HG03442 (cell line): ENCODE data around the gene NAV3.

Source experiments
- ATAC-seq: cut with Tn5 transposase; IDR thresholded peaks from one replicate; pipeline ENCODE4 v1.9.1; 2021; ENCODE audit warnings: mild to moderate bottlenecking, moderate library complexity; ENCODE audit not compliant: unreplicated experiment

Gene NAV3

DNA sequence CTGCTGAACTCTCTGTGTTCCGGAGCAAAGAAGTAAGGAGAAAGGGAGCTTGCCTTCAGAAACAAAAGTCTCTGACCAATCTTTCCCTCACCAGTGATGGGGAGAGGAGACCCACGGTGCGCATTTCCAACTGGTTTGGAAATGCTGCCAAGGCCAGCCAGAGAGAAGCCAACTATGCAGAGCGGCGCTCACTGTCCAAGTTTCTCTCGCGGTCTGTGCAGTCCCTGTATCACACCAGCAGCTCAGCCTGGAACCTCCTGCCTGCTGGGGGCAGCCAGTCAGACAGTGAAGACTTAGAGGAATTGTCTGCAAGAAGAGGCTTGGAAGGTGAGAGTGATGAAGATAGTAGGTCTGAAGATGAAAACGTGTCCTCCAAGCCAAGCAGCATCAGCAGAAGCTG is 206.2 kb downstream of the NAV3 start:
- no peak for ATAC-seq

DNA sequence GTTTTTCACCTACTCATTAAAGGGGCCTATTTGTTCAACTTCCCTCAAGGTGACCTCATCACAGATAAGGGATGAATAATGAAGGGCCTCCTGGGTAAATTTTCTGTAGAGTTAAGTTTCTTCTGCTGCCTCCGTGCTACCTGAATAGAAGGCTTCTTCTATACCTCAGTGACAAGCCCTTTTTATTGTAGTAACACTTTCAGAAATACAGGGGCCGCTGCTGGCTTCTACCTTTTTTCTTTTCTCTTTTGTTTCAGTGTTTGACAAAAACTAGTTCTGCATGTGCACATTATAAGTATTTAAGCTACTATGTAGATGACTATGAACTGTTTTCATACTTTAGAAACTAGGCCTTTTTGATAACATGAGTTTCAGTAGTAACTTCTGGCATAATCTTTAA is 207.0 kb downstream of the NAV3 start:
- ATAC-seq = no peak

DNA sequence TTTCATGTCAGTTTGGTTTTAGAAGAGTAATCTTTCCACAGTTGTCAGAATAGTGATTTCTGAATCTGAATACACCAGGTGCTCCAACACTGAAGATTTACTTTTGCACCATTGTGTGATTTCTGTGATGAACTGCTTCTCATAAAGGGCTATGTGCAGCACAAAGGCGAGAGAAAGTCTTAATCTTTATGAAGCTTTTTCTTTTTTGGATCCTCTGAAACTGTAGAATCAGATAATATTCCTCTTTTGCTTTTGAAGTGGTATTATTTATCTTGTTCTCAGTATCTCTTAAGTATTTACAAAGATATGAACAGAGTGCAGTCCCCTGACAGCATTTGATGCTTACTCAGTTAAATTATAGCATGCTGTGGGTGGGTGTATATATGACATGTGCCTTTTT is 207.8 kb downstream of the NAV3 start:
- ATAC-seq = no peak

DNA sequence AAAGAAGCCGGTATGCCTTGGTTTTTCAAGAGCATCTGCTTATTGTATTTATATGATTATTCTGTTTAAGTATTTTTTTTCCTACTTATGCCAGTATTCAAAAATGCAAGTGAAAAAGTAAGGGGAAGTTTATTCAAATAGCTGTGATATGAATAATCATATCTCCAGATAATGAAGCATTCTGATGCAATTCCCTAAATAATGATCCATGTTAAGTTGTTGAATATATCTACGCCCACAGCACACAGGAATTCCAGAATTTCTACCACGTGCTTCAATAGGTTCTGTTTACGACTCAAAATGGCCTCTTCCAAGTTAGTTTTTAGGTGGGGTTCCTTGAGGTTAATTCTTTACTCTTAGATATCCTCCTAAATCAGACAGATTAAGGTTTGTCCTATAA is 208.3 kb downstream of the NAV3 start:
- no peak for ATAC-seq

DNA sequence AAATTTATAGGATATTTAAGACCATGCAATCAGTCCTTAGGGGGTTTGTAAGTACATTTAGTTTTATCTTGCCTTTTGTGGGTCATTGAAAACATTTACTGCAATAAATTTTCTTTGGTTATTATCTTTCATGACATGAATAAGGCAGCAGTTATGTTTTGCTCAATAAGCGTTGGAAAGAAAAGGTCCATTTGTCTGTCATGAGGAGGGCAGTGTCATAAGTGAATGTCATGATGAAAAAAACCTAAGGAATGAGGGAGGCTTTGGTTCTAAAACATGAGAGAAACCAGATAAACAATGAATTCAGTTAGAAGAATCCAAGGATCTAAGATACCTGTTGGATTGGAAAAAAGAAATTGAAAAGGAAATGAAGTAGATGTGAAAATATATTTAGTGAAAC is 209.4 kb downstream of the NAV3 start:
- no peak for ATAC-seq

DNA sequence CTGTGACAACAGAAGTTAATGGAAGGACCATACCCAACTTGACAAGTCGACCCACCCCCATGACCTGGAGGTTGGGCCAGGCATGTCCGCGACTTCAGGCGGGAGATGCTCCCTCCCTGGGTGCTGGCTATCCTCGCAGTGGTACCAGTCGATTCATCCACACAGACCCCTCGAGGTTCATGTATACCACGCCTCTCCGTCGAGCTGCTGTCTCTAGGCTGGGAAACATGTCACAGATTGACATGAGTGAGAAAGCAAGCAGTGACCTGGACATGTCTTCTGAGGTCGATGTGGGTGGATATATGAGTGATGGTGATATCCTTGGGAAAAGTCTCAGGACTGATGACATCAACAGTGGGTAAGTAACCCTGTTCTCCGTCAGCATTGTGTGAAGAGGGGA is 220.1 kb downstream of the NAV3 start:
- ATAC-seq = no peak

DNA sequence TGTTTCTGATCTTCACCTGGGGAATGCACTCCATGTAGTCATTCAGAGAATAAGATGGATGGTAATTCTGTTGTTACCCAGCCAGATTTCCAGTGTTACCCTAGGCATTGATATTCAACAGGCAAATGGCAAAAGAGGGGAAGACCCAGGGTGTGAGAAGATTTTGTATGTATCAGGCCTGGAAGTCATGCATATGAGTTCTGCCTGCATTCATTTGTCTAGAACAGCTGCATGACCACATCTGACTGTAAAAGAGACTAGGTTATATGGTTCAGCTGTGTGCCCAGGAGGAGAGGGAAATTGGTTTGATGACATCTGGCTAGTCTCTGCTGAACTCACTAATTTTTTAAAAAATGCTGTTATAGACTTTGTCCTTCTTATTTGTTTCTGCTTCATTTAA is 224.9 kb downstream of the NAV3 start:
- ATAC-seq = no peak

DNA sequence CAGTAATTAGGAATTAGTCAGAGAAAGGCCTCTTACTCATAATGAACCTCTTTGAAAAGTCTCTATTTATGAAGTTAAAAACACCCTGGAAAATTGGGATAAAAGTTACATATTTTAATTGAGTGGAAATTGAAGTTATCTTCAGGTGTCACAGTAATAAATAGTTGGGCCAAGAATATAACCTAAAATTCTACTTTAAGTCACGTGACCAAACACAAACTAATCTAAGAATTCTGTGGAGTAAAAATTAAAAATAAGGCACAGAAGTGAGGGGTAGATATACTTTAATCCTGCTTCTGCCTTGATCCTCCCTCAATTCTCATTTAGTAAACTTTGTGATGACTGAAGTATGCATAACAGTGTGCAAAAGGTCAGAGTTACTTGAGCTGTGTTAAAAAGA is 226.4 kb downstream of the NAV3 start:
- ATAC-seq = no peak

DNA sequence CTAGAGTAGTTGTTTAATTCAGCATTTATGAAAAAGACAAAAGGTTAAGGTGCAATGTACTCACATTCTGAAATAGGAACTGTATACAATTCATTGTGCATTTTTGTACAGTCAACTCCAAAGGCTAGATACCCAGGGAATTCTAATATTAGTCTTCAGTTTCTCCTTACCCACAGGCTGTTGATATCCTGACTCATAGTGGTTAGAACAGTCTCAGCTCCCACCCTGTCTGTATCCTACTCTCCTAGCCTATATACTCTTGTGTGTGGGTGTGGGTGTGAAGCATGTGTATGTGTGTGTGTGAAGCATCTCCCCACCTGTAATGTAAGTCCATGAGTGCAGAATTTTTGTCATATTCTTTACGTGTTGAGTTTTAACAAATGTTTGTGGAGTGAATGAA is 229.5 kb downstream of the NAV3 start:
- no peak for ATAC-seq

DNA sequence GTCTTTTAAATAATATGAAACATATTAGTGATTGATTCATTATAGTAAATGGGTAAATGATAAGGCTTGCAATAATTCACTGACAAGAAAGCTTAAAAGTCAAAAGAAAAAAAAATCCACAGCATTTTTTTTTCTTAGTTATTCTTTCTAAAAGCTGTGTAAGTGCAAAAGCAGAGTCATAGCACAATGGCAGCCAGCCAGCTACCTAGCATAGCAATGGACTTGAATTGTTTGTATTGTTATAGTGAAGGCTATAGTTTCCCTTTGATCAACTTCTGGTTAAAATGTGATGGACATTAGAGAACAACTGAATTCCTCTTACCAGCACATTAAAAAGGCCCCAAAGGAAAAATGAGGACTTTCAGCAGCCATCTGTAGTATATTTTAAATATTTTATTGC is 232.1 kb downstream of the NAV3 start:
- ATAC-seq = no peak

DNA sequence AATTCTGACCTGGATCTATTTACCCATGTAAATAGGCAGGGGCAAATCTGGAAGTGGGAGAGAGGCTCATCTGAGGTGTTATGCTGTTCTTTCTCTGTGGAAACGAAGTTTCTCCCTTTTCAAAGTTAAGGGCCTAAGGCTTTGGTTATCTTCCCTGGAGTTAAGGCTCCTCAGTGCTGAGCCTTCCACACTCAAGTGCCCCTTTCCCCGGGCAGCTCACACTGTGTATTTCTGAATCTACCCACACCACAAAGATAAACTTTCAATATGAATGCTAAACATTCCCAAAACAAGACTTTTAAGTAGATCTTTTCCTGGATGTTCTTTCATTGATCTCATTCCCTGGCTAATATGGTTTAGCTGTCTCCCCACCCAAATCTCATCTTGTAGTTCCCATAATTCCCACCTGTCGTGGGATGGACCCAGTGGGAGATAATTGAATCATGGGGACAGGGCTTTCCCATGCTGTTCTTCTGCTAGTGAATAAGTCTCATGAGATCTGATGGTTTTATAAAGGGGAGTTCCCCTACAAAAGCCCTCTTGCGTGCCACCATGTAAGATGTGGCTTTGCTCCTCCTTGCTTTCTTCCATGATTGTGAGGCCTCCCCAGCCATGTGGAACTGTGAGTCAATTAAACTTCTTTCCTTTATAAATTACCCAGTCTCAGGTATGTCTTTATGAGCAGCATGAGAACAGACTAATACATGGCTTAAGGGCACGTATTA is 251.1 kb downstream of the NAV3 start:
- no peak for ATAC-seq

DNA sequence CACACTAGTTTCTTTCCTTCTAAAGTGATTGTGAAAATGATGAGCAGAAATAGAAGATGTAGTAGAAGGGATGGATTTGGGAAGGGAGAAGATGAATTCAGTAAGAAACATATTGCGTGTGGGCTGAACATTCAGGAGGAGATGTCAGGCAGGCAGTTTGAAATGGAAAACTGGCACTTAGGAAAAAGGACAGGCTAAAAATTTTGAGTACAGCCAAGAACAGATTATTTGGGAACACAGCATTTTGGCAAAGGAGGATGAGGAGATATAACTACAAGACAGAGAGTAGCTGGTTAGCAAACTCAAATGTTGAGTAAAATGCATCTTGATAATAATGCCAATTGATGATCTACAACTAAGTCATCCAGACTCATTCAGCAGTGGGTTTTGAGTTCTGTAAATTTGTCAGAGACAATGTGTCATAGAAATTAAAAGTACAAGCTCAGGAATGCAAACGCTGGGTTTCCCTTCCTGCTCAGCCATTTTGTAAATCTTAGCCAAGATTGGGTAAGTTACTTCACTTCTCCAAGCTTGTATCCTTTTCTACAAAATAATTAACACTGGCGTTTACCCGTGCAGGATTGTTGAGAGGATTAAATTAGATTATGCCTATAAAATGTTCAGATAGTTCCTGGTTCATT is 255.0 kb downstream of the NAV3 start:
- ATAC-seq = no peak

DNA sequence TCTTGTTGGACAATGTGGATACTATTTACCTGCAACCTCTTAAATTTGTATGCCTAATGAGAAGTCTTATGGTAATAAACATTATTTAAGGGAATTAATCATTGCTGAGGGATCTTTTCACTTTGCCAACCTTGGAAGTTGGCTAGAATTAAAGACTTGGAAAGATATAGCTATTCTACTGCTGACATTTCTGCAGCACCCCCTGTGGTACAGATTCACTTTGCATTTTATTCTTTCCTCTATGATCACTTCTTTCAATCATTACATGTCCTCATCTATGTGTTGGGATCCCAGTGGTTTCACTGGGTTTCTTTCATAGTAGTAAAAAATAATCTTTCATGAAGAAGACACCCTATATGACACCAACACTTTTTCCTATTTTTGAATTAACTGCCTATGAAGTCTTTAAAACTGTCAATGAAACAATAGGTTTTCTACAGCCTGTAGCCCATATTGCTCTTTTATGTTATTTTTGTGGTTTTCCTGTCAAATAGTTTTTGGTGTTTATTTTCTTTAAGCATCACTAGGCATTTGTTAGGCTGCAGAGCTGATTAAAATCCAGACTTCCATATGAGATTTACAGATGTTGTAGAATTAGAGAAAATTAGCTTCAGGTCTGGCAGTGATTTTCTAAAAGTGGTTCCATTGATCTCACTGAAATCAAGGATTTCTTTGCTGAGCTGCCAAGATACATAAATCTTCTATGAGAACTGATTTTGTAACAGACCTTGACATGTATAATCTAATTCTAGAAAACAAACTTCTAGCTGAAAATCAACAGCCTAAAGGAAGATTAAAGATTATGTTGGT is 256.1 kb downstream of the NAV3 start:
- ATAC-seq = no peak

DNA sequence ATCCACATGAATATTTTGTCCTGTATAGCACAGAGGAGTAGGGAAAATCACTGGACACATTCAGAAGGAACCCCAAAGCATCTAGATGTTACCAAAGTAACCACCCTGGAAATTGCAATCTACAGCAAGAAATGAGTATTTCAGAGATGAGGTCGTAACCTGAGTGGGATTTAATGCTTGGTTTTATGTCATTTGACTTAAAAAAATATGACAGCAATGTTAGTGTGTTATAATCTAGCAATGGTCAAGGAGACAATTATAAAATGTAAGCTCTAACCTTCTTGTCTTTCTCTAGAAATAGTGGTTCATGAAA is 256.6 kb downstream of the NAV3 start:
- ATAC-seq = no peak

DNA sequence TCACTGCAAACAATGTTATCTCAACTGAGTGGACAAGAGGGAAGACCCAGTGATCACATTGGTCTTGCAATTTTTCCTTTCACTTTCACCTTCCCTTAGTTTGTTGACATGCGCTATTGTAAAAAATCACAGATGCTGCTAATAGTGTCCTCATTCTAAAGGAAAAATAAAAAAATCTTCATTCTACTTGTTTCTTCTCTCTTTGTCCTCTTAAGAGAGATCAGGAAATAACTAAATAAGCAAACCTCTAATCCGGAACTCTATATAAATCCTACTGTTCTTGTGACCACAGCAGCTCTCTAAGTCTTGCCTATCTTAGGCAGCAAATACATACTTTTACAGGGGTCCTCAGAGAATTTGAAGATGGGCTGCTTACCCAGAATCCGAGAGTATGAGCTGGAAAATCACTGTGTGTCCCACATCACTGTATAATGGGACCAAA is 257.7 kb downstream of the NAV3 start:
- ATAC-seq = peak; percentile 64

DNA sequence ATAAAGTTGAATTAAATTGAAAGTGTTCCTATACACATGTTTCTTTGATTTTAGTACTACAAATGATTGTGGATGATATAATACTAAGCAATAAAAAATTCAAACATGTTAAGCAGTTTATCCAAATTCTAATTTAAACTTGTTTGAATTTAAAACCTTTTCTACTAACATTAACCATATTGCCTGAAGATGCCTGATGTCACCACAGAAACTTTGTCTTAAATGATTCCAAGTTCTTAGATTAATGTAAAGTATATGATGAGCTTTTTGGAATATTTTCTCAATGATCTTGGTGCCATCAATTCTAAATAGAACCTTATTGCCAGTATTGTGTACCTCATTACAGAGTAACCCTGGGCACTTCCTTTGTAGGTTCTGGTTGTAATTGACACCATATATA is 259.6 kb downstream of the NAV3 start:
- no peak for ATAC-seq

DNA sequence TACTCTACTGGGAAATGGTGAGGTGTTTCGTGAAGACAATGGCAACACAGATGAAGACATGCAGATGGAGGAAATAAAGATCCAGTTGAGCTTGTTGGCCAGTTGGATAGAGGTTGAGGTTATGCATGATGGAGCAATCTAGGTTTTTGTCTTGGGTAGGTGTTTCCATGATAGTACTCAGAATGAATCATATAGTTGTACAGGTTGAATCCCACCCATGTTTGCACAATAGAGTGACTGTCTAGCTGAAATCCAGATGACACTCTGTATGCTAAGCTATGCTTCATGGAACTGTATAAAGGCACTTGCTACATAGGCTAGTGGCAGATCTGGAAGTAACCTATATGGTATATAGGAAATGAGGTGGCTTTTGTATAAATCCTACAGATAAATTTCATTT is 264.9 kb downstream of the NAV3 start:
- ATAC-seq = no peak

DNA sequence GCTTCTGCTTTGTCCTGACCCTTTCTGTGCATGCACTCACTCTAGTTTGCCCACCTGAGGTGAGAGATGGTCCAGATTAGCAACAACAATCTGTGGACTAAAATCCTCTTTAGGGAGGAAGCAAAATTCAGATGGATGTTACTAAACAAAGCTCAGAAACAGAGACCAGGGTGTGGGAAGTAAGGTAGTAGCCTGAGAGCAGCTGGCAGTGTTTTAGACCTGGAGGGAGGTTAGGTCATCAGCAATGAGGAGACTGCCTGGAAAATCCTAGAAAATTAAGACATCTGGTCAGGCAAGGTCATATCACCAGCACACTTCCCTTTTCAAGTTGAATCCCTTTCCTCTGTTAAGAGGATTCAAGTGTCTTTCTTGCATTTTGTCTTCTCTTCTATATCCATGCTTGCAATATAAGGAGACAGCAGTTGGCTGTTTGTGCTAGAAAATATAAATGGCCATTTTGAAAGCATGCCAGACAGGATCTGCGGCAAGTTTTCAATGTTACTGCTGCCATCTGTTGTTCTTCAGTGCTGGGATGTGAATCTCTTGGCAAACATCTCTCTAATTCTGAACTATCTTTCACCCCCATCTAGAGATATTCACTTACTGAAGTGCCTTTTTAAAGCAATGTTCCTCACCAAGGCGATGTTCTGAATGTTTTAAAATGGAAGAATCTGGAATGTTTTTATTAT is 266.4 kb downstream of the NAV3 start:
- ATAC-seq = no peak

DNA sequence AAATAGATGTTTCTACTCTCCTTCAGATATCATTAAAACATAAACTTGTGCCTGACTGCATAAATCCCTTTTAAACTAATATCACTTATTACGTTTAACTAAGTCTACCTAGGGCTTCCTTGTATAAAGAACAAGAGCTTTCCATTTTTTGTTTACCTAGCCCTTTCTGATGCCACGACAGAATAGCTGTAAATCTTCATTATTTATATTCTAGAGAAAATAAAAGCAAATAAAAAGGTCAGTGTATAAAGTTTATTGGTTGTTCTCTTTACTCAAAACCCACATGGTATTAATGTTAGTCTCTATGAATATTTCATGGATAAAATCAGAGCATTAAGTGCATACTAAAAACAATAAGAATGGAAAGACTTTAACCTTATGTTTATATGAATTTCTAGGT is 269.1 kb downstream of the NAV3 start:
- ATAC-seq = no peak

DNA sequence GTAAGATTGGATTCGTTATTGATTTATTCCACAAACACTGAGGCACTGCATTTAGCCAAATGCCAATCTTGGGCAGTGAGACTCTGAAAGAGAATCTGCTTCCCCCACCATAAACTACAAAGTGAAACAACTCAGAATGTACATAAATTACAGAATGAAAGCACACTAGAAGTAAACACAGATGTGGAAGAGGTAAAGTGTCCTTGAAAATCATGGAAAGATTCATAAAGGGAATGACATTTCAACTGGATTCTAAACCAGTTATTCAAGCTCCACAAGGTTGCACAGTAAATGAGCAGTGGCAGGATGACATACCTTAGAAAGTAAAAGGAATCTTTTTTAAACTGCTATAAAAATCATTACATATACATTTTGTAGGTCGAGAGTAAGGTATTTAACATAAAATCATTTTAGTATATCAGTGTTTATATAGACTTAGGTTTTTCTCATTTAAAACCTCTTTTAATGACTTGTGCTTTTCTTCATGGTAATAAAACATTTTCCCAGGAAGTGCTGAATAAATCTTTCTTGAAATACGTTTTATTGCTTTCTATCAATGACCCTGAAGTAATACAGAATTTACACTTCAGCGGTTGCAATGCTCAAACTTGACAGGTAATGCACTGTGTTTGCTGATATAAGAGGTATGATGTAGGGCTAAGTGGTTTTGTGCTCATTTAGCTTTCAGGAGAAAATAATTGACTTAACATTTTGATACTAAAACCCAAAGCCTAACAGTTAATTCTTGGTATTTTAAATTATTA is 270.6 kb downstream of the NAV3 start:
- no peak for ATAC-seq
